Sigmoid colon (tissue), 7 donors: ENCODE results near the gene MTURN. TPM values are rescaled to one million over a fixed set of nuclear protein-coding genes. Genes with fewer than 3 reads are reported as not detected.

Experiments used
- DNase-seq: peaks from one replicate; pipeline ENCODE4 v3.0.0-alpha.2; 2019
- H3K27ac ChIP-seq, 4 donors: fragments of 200-600 bp; sonication (generic); one replicate each; pipeline ENCODE4 v1.5.1; 2016 to 2019; ENCODE audit warnings: mild to moderate bottlenecking in 1 of 4
- H3K27me3 ChIP-seq, 3 donors: fragments of 200-600 bp; sonication (generic); one replicate each; pipeline ENCODE4 v1.5.1; 2019; ENCODE audit warnings: mild to moderate bottlenecking in 1 of 3
- H3K36me3 ChIP-seq, 4 donors: fragments of 200-600 bp; sonication (generic); one replicate each; pipeline ENCODE4 v1.5.1; 2016 to 2019
- H3K4me1 ChIP-seq, 4 donors: fragments of 200-600 bp; sonication (generic); one replicate each; pipeline ENCODE4 v1.5.1; 2017 to 2019
- H3K4me3 ChIP-seq, 4 donors: fragments of 200-600 bp; sonication (generic); one replicate each; pipeline ENCODE4 v1.5.1; 2017 to 2019; ENCODE audit warnings: mild to moderate bottlenecking in 2 of 4, moderate library complexity in 1 of 4
- H3K9me3 ChIP-seq, 4 donors: fragments of 200-600 bp in 3 of 4; sonication (generic) in 3 of 4; one replicate each; pipeline versions ENCODE4 v1.5.1 to v1.6.1; 2013 to 2019
- CTCF ChIP-seq, 4 experiments: fragments of 450-650 bp in 3 of 4; fragments of 200-600 bp in 1 of 4; IDR thresholded peaks; one replicate each; pipeline ENCODE4 v1.5.1; 2016 to 2019; ENCODE audit warnings: antibody characterized with exemption in 4 of 4, mild to moderate bottlenecking in 3 of 4, moderate library complexity in 2 of 4
- EP300 ChIP-seq, 4 donors: sonication (generic); formaldehyde crosslinking; IDR thresholded peaks; one replicate each; pipeline ENCODE4 v1.6.1; 2017; ENCODE audit warnings: antibody characterized with exemption in 4 of 4
- POLR2A ChIP-seq, 2 donors: fragments of 450-650 bp; IDR thresholded peaks; one replicate each; pipeline ENCODE4 v1.6.1; 2016; ENCODE audit warnings: antibody characterized with exemption in 2 of 2, mild to moderate bottlenecking in 2 of 2, moderate library complexity in 2 of 2
- POLR2AphosphoS5 ChIP-seq, 4 donors: sonication (generic); formaldehyde crosslinking; IDR thresholded peaks; one replicate each; pipeline ENCODE4 v1.6.1; 2017; ENCODE audit warnings: antibody characterized with exemption in 4 of 4
- WGBS, 2 donors: extraction: QIAGEN DNeasy Blood & Tissue Kit; methylation state at CpG; one replicate each; pipeline ENCODE4 v1.1.7; 2013; 5-methylcytosine and 5-hydroxymethylcytosine counted together
- intact Hi-C: fragments of 100-400 bp; cut with DNase I; formaldehyde crosslinking; loops from one replicate; pipeline ENCODE4 v1.15.1; 2023
- polyA plus RNA-seq, 3 donors: library from polyadenylated mRNA; stranded (reverse); fragments of 200-250 nt; gene quantifications; one replicate each; pipeline ENCODE4 v1.2.3, GENCODE V29; 2013
- total RNA-seq, 4 donors: library from RNA; depleted of rRNA; stranded (reverse); fragments of >200 nt; gene quantifications; one replicate each; pipeline ENCODE4 v1.1.0, GENCODE V29; 2016
- donor health status: healthy with polysubstance abuse.
- donor health status: Bipolar disorder and iron deficiency.
- donor health status: healthy.

The MTURN gene
- total and polyA plus RNA-seq, 7 donors: 7.2 to 102 (median 75.9) TPM

DNA sequence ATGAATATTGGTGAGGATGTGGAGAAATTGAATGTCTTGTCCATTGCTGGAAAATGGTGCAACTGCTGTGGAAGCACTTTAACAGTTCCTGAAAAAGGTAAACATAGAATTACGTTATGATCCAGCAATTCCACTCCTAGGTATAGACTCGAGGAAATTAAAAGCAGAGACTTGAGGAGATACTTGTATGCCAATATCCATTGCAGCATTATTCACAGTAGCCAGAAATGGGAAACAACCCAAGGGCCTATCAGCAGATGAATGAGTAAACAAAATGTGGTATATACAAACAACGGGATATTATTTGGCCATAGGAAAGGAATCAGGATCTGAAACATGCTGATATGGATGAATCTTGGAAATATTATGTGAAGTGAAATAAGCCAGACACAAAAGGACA lies 32.5 kb upstream of the MTURN start:
- H3K27ac ChIP-seq: no peak overlapping the region
- no peak for DNase-seq
- 76 to 89% methylated on average over 3 of the region's 3 CpGs for WGBS, 2 donors
- H3K4me1 ChIP-seq: no peaks in the 10 kb centered on the region
- H3K4me3 ChIP-seq: no peak overlapping the region
- no peaks in the 10 kb centered on the region for H3K36me3 ChIP-seq
- TF ChIP-seq EP300 (IDR thresholded peaks at IDR 0.05) (no peak), POLR2A (IDR thresholded peaks at IDR 0.05) (no peak), CTCF (IDR thresholded peaks at IDR 0.05) (no peak), POLR2AphosphoS5 (IDR thresholded peaks at IDR 0.05) (no peak)
- no peaks in the 10 kb centered on the region for H3K9me3 ChIP-seq
- H3K27me3 ChIP-seq: no peaks in the 10 kb centered on the region
- intact Hi-C loops: no loop called here

GRCh38 chr7:30104157-30104556 lies 30.6 kb upstream of the MTURN start:
- Histone ChIP-seq H3K27ac (no peak overlapping the region), H3K27me3 (no peaks in the 10 kb centered on the region), H3K9me3 (no peaks in the 10 kb centered on the region), H3K36me3 (no peaks in the 10 kb centered on the region), H3K4me3 (no peak overlapping the region), H3K4me1 (no peaks in the 10 kb centered on the region)
- intact Hi-C loops: no loop called here
- WGBS, 2 donors: 83 to 96% methylated on average over 1 of the region's 1 CpG
- DNase-seq: no peak
- TF ChIP-seq POLR2A (IDR thresholded peaks at IDR 0.05) (no peak), EP300 (IDR thresholded peaks at IDR 0.05) (no peak)

DNA sequence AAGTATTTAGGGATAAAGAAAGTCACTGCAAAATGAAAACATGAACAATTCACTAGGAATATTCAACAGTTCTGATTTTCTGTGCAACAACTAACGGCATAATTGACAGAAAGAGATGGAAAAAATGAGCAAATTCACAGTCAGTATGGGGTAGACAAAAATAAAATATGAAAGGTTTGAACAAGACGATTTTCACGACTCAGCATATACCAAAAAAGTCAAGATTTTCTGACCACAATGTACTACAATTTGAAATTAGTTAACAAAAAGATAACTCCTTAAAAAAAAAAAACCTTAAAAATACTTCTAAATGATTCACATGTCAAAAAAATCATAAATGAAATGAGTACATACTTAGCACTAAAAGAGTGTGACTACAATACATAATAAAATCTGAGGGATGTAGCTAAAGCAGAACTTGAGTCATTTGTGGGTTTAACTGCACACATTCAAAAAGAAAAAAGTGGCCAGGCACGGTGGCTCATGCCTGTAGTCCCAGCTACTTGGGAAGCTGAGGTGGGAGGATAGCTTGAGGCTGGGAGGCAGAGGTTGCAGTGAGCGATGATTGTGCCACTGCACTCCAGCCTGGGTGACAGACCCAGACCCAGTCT lies 22.6 kb upstream of the MTURN start:
- H3K36me3 ChIP-seq: no peaks in the 10 kb centered on the region
- intact Hi-C loops: no loop called here
- DNase-seq: no peak
- peaks cover 0 to 5% (median 0%) of the 10 kb centered on the region in 4 donors for H3K9me3 ChIP-seq
- H3K4me1 ChIP-seq: no peaks in the 10 kb centered on the region
- TF ChIP-seq EP300 (IDR thresholded peaks at IDR 0.05): no peak
- no peak for TF ChIP-seq POLR2A (IDR thresholded peaks at IDR 0.05)
- no peak for TF ChIP-seq POLR2AphosphoS5 (IDR thresholded peaks at IDR 0.05)
- no peak for TF ChIP-seq CTCF (IDR thresholded peaks at IDR 0.05)
- WGBS, 2 donors: 94 to 96% methylated on average over 5 of the region's 5 CpGs
- no peaks in the 10 kb centered on the region for H3K27me3 ChIP-seq
- H3K4me3 ChIP-seq: no peak overlapping the region
- no peak overlapping the region for H3K27ac ChIP-seq

DNA sequence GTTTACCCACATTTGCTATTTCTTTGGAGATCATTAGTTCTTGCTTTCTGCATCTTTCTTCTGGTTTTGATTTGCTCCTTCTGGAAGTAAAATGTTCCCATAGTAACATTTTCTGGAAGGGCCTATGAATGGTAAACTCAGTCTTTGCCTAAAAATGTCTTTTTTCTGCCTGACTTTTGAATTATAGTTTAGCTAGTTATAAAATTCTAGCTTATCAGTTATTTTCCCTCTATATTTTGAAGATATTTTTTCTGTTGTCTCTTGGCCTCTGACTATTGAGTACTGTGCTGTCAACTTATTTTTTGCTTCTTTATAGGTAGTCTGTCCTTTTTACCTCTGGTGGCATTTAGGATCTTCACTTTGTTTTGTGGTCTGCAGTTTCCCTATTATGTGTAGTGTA lies 21.6 kb upstream of the MTURN start:
- no peaks in the 10 kb centered on the region for H3K4me1 ChIP-seq
- DNase-seq: no peak
- no peaks in the 10 kb centered on the region for H3K36me3 ChIP-seq
- no peak overlapping the region for H3K4me3 ChIP-seq
- intact Hi-C loops: no loop called here
- H3K27me3 ChIP-seq: no peaks in the 10 kb centered on the region
- TF ChIP-seq CTCF (IDR thresholded peaks at IDR 0.05): no peak
- TF ChIP-seq POLR2AphosphoS5 (IDR thresholded peaks at IDR 0.05): no peak
- no peak for TF ChIP-seq EP300 (IDR thresholded peaks at IDR 0.05)
- TF ChIP-seq POLR2A (IDR thresholded peaks at IDR 0.05): no peak
- no peak overlapping the region for H3K27ac ChIP-seq
- H3K9me3 ChIP-seq: peaks cover 0 to 5% (median 0%) of the 10 kb centered on the region in 4 donors

DNA sequence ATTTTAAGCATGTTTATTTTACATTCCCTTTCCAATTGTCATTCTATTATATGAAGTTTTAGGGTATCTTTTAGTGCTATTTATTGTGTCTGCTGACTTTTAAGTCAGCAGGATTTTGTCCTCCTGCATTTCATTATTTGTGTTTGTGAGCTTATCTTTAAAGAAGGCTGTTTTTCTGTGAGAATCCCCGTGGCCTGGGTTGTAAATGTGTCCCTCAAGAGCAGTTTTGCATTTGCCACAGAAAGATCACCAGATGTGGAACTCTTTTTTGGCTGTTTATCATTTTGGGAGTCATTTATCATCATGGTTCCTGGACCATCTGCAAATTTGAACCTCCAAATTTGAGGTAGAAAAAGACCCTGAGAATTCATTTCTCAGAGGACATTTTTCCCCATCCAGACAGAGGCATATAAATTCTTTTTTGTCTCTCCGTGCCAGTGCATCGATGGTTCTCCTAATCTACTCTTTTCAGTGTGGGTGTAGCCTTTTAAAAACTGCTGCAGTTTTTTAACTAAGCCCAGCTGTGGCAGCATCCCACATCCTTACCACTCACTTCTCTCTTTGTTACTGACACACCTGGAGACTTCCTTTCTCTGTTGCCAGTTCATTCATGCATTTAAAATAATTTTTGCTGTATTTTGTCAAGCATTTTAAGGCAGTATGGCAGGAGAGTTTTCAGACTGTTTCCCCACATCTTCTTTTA lies 20.1 kb upstream of the MTURN start:
- DNase-seq: no peak
- Histone ChIP-seq H3K4me3 (no peak overlapping the region), H3K36me3 (no peaks in the 10 kb centered on the region), H3K9me3 (peaks cover 0 to 5% (median 0%) of the 10 kb centered on the region in 4 donors), H3K4me1 (no peaks in the 10 kb centered on the region), H3K27ac (no peak overlapping the region), H3K27me3 (no peaks in the 10 kb centered on the region)
- intact Hi-C loops: no loop called here
- WGBS, 2 donors: 74 to 78% methylated on average over 3 of the region's 3 CpGs
- no peak for TF ChIP-seq EP300 (IDR thresholded peaks at IDR 0.05)
- TF ChIP-seq CTCF (IDR thresholded peaks at IDR 0.05): no peak
